ENCODE measurements around the gene TPPP. TPM values are rescaled to one million over a fixed set of nuclear protein-coding genes. Genes with fewer than 3 reads are reported as not detected.

TPPP gene
- total and polyA plus RNA-seq, 2 of the 13 experiments (the other 11 are each of a cell fraction or from before 2014, with no cell fraction given), result 0.07 TPM; not detected in 1

DNA sequence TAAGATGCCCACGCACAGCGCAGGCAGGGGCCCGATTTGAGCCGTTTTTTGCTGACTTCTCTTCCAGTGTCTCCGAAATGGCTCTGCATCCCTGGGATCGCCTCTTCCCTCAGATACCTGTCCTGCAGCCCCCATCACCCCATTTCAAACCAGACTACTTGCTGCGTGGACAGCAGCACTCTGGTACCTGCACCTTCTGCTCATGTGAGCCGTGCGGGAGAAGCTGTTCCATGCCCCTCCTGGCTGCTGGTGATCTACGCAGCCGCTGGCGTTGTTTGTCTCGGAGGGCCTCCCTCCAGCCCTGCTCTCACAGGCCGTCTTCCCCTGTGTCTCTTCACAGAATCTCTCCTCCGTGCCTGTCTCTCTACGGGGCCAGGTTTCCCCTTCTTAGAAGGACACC, 67.6 kb downstream of the TPPP start:
- Histone ChIP-seq H3K4me3 (replicated peaks in 1 of 3; ENCODE audit: insufficient read depth in 1 of 3, low read depth in 2 of 3, low read length in 3 of 3) (no peak overlapping the region), H3K9ac (ENCODE audit: insufficient read depth, low read depth, low read length) (no peak overlapping the region), H3K4me1 (ENCODE audit: insufficient read depth, low read length) (peaks cover 10% of the 10 kb centered on the region), H3K4me2 (ENCODE audit: low read depth, low read length) (no peak overlapping the region), H3K27ac (ENCODE audit: extremely low read length, insufficient read depth, low read length) (no peak overlapping the region), H3K36me3 (replicated peaks in 1 of 2; ENCODE audit: control insufficient read depth in 1 of 2, insufficient read depth in 2 of 2, low read length in 2 of 2) (peaks cover 8 to 71% of the 10 kb centered on the region in 2 experiments; a peak in 4 of 5 replicates), H3K79me2 (ENCODE audit: insufficient read depth, low read length) (no peaks in the 10 kb centered on the region), H2AFZ (ENCODE audit: low read length) (no peak overlapping the region), H4K20me1 (ENCODE audit: insufficient read depth, low read length) (no peaks in the 10 kb centered on the region), H3K27me3 (ENCODE audit: control insufficient read depth in 1 of 2, insufficient read depth in 2 of 2, low read length in 2 of 2) (no peaks in the 10 kb centered on the region), H3K9me3 (ENCODE audit: low read length) (no peaks in the 10 kb centered on the region)
- DNase-seq (ENCODE audit: low spot score) (no peak), ATAC-seq (no peak), FAIRE-seq (no peak)
- no TSS peak for BruUV-seq (replicated peaks)
- in situ Hi-C loops (cut with HindIII; ENCODE audit: extremely low pct_ligation_motif_present, low pct_unique_long_range_greater_than_20kb) (no loop called here), intact Hi-C loops (cut with micrococcal nuclease; ENCODE audit: unreplicated experiment) (no loop called here)
- CTCF ChIA-PET (ENCODE audit: low intra/inter-chr PET ratio, low total read pairs), result no interaction called here
- TF ChIP-seq, protein P1, sequence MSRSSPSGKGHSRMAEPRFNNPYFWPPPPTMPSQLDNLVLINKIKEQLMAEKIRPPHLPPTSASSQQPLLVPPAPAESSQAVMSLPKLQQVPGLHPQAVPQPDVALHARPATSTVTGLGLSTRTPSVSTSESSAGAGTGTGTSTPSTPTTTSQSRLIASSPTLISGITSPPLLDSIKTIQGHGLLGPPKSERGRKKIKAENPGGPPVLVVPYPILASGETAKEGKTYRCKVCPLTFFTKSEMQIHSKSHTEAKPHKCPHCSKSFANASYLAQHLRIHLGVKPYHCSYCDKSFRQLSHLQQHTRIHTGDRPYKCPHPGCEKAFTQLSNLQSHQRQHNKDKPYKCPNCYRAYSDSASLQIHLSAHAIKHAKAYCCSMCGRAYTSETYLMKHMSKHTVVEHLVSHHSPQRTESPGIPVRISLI (CRISPR knock-in tag; IDR thresholded peaks at IDR 0.05; ENCODE audit: borderline replicate concordance), result no peak
- TF ChIP-seq ZSCAN20 (CRISPR knock-in tag; IDR thresholded peaks at IDR 0.05; ENCODE audit: borderline replicate concordance) (no peak), ETV5 (CRISPR knock-in tag; IDR thresholded peaks at IDR 0.05; ENCODE audit: borderline replicate concordance) (no peak), ZNF329 (CRISPR knock-in tag; IDR thresholded peaks at IDR 0.05; ENCODE audit: low read depth) (no peak), RFX3 (CRISPR knock-in tag; IDR thresholded peaks at IDR 0.05) (no peak), ZFY (CRISPR knock-in tag; IDR thresholded peaks at IDR 0.05) (no peak), ZNF558 (CRISPR knock-in tag; IDR thresholded peaks at IDR 0.05; ENCODE audit: borderline replicate concordance) (no peak), SP5 (CRISPR knock-in tag; IDR thresholded peaks at IDR 0.05; ENCODE audit: borderline replicate concordance, low read depth) (no peak), ZNF7 (CRISPR knock-in tag; IDR thresholded peaks at IDR 0.05) (no peak), SYNCRIP (IDR thresholded peaks at IDR 0.05; ENCODE audit: insufficient read depth, low read depth, low read length) (no peak), BCL6 (CRISPR knock-in tag; IDR thresholded peaks at IDR 0.05) (no peak)
- TF ChIP-seq, protein P2, sequence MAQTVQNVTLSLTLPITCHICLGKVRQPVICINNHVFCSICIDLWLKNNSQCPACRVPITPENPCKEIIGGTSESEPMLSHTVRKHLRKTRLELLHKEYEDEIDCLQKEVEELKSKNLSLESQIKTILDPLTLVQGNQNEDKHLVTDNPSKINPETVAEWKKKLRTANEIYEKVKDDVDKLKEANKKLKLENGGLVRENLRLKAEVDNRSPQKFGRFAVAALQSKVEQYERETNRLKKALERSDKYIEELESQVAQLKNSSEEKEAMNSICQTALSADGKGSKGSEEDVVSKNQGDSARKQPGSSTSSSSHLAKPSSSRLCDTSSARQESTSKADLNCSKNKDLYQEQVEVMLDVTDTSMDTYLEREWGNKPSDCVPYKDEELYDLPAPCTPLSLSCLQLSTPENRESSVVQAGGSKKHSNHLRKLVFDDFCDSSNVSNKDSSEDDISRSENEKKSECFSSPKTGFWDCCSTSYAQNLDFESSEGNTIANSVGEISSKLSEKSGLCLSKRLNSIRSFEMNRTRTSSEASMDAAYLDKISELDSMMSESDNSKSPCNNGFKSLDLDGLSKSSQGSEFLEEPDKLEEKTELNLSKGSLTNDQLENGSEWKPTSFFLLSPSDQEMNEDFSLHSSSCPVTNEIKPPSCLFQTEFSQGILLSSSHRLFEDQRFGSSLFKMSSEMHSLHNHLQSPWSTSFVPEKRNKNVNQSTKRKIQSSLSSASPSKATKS (CRISPR knock-in tag; IDR thresholded peaks at IDR 0.05), result no peak
- 97% methylated on average over 16 of the region's 16 CpGs for WGBS (ENCODE audit: low lambda C conversion rate)
- POLR2A ChIA-PET, result no interaction called here

All from HepG2 (cell line).